Omental fat pad (tissue), 4 donors: ENCODE data around the gene PLVAP. TPM values are rescaled to one million over a fixed set of nuclear protein-coding genes. Genes with fewer than 3 reads are reported as not detected.

Experiments used
- ATAC-seq: fragments of 150-250 bp; one replicate; pipeline ENCODE4 v1.9.1; 2016; ENCODE audit warnings: mild to moderate bottlenecking, moderate library complexity; ENCODE audit not compliant: low FRiP score
- DNase-seq: peaks from one replicate; pipeline ENCODE4 v3.0.0-alpha.2; 2019; ENCODE audit warnings: low spot score
- total RNA-seq, 4 donors: library from RNA; depleted of rRNA; stranded (reverse); fragments of >200 nt; gene quantifications; one replicate each; pipeline ENCODE4 v1.1.0, GENCODE V29; 2016
- TF ChIP-seq, protein P1 (sequence below), 3 donors: fragments of 450-650 bp; IDR thresholded peaks; one replicate each; pipeline ENCODE4 v1.5.1; 2016 to 2017; ENCODE audit warnings: antibody characterized with exemption in 3 of 3, mild to moderate bottlenecking in 3 of 3, moderate library complexity in 2 of 3

PLVAP gene
- total RNA-seq, 4 donors from 2014 or later, result 39.7 to 139 (median 114) TPM

DNA sequence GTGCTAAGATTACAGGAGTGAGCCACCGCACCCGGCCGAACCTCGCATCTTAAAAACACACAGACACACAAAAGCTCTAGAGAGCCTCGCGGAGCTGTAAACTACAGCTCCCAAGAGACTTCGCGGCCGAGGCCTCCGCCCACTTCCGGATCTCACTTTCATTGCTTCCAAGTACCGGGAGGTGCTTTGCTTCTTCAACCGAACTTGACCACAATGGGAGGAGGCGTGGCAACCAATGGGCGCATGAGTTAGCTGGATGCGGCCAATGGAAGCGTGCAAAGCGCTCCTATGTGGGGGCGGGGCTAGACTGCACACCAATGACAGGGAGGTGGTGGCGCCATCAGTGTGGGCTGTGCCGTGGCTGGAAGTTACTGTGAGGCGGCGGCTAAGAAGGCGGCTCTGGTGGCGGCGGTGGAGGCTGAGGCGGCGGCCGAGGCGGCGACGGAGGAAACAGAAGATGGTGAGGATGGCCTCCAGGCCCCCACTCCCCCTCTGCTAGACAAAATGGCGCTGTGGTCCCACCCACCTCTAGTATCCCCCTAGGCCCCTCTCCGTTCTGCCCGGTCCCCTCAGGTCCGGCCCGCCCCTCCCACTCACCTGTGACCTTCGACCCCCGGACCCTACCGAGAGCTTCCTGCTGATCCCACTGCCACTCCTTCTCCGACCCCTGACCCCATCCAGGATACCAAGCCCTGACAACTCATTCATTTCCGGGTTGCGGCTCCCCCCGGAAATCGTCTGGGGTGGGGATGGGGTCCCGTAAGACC, 67.8 kb downstream of the PLVAP start, which contains the start of gene DDA1:
Gene DDA1, plus strand, starts transcription at position 366 of the 767 bp plus-strand sequence. Its CDS starts 92 bp downstream, at position 458.
- ATAC-seq (peak; percentile 90), DNase-seq (peak; percentile 97)
- TF ChIP-seq, protein P1, sequence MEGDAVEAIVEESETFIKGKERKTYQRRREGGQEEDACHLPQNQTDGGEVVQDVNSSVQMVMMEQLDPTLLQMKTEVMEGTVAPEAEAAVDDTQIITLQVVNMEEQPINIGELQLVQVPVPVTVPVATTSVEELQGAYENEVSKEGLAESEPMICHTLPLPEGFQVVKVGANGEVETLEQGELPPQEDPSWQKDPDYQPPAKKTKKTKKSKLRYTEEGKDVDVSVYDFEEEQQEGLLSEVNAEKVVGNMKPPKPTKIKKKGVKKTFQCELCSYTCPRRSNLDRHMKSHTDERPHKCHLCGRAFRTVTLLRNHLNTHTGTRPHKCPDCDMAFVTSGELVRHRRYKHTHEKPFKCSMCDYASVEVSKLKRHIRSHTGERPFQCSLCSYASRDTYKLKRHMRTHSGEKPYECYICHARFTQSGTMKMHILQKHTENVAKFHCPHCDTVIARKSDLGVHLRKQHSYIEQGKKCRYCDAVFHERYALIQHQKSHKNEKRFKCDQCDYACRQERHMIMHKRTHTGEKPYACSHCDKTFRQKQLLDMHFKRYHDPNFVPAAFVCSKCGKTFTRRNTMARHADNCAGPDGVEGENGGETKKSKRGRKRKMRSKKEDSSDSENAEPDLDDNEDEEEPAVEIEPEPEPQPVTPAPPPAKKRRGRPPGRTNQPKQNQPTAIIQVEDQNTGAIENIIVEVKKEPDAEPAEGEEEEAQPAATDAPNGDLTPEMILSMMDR (IDR thresholded peaks at IDR 0.05), result no peak

- ATAC-seq, result no peak
- TF ChIP-seq, protein P1 (IDR thresholded peaks at IDR 0.05), result no peak
Observed at GRCh38 chr19:17307876-17308377, 69.2 kb downstream of the PLVAP start.

DNA sequence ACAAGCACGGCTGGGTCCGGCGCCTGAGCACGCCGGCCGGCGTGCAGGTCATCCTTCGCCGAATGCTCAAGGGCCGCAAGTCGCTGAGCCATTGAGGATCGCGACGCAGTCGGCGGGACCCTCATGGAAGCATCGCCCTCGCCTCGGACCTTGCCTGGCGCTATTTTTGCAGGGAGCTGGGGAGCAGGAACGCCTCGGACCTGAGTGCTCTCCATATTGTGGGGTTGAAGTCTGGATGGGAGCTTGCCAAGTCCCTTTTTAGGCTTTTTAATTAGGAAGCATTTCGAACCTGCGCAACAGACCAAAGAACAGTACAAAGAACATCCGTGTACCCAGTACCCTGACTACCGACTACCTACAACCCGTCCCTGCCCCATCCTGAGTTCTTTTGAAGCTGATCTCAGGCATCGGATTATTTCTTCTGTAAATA, 70.8 kb downstream of the PLVAP start:
- TF ChIP-seq, protein P1 (IDR thresholded peaks at IDR 0.05), result no peak
- no peak for ATAC-seq
- DNase-seq, result no peak

More at GRCh38 chr19:17307876-17308377, 69.2 kb downstream of the PLVAP start:
- no peak for DNase-seq

- TF ChIP-seq, protein P1 (IDR thresholded peaks at IDR 0.05), result peak in 1 of 3 donors; percentile 37
- ATAC-seq, result peak; percentile 80
Observed at GRCh38 chr19:17305517-17306284, 71.4 kb downstream of the PLVAP start, which contains the start of gene MRPL34. MRPL34 (plus strand) TSS chr19:17305872; CDS start chr19:17305893, 21 bp downstream.

DNA sequence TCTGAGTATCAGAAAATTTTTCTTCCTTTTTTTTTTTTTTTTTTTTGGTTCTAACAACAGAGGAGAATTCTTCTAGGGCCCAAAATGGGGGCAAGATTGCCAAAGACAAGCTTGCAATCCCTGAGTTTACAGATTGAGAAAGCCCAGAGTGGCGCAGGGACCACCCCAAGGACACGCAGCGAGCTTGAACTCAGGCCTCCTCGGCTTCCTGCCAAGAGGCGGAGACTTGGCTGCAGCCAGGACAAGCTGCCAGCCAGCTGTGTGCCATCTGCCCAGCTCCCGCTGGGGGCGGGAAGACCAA, 72.0 kb downstream of the PLVAP start:
- DNase-seq, result no peak

More at GRCh38 chr19:17305517-17306284, 71.4 kb downstream of the PLVAP start, which contains the start of gene MRPL34:
- peak; percentile 77 for DNase-seq

GRCh38 chr19:17304386-17305215, 72.5 kb downstream of the PLVAP start:
- TF ChIP-seq, protein P1 (IDR thresholded peaks at IDR 0.05), result no peak
- DNase-seq (no peak), ATAC-seq (no peak)

More for the DNA sequence above, 72.0 kb downstream of the PLVAP start:
- no peak for ATAC-seq
- TF ChIP-seq, protein P1 (IDR thresholded peaks at IDR 0.05), result no peak
